HepG2 (cell line): ENCODE results near the gene CABLES1. TPM values are rescaled to one million over a fixed set of nuclear protein-coding genes. Genes with fewer than 3 reads are reported as not detected.

ENCODE experiments used
- ATAC-seq: fragments of 200-7000 bp; cut with Tn5 transposase; 3 replicates; pipeline ENCODE4 v1.9.1; 2020; ENCODE audit warnings: mild to moderate bottlenecking, moderate library complexity
- BruUV-seq: library from RNA; stranded (reverse); fragments of 400-500 nt; replicated peaks from 2 replicates; lab custom pipeline; 2021; lab: Mats Ljungman, UMichigan
- CTCF ChIA-PET: fragments of 300-600 bp; formaldehyde crosslinking; extraction: SDS; loops from one replicate; lab custom pipeline; 2021; ENCODE audit warnings: low total read pairs, inconsistent platforms, low intra/inter-chr PET ratio; lab: Yijun Ruan, JAX
- POLR2A ChIA-PET: fragments of 350-600 bp; sonication (Branson Sonifier 250); formaldehyde crosslinking; loops from one replicate; lab custom pipeline; 2020; ENCODE audit warnings: antibody characterized with exemption, inconsistent platforms; lab: Yijun Ruan, JAX
- DNase-seq: peaks from one replicate; pipeline ENCODE4 v3.0.0-alpha.2; 2015; ENCODE audit warnings: low spot score
- FAIRE-seq: peaks from 3 replicates; lab custom pipeline; 2011; peaks lifted over from hg19 to GRCh38; lab: Jason Lieb, UNC
- H2AFZ ChIP-seq: one replicate; pipeline ENCODE4 v1.6.1; 2011; ENCODE audit warnings: low read length, inconsistent platforms
- H3K27ac ChIP-seq: fragments of 300-600 bp; 3 replicates; pipeline ENCODE4 v1.8.0; 2011; ENCODE audit warnings: mixed run types, mild to moderate bottlenecking, mixed read lengths, low read length, inconsistent platforms; ENCODE audit not compliant: insufficient read depth; ENCODE audit errors: extremely low read length
- H3K27me3 ChIP-seq, 2 experiments: fragments of 200-600 bp in 1 of 2; 2 replicates in 1 of 2; 3 replicates in 1 of 2; pipeline versions ENCODE4 v1.6.0 to v1.8.0; 2011; ENCODE audit warnings: low read length in 2 of 2, mild to moderate bottlenecking in 2 of 2, moderate library complexity in 2 of 2, inconsistent platforms in 1 of 2; ENCODE audit not compliant: insufficient read depth in 2 of 2, control insufficient read depth in 1 of 2
- H3K36me3 ChIP-seq, 2 experiments: fragments of 200-600 bp in 1 of 2; replicated peaks in 1 of 2; 2 replicates in 1 of 2; 3 replicates in 1 of 2; pipeline versions ENCODE4 v1.5.1 to v1.8.0; 2011; ENCODE audit warnings: low read length in 2 of 2, inconsistent platforms in 1 of 2; ENCODE audit not compliant: insufficient read depth in 2 of 2, control insufficient read depth in 1 of 2
- H3K4me1 ChIP-seq: 2 replicates; pipeline ENCODE4 v1.5.1; 2012; ENCODE audit warnings: low read length, inconsistent platforms; ENCODE audit not compliant: insufficient read depth
- H3K4me2 ChIP-seq: 2 replicates; pipeline ENCODE4 v1.6.0; 2011; ENCODE audit warnings: low read depth, low read length, inconsistent platforms
- H3K4me3 ChIP-seq, 3 experiments: fragments of 200-600 bp in 1 of 3; sonication (generic), shearing (Covaris generic) in 1 of 3; replicated peaks in 1 of 3; 2 replicates each; pipeline ENCODE4 v1.5.1; 2011 to 2016; ENCODE audit warnings: low read length in 3 of 3, inconsistent platforms in 2 of 3, low read depth in 2 of 3, mild to moderate bottlenecking in 2 of 3, control low read depth in 1 of 3, mixed read lengths in 1 of 3; ENCODE audit not compliant: insufficient read depth in 1 of 3
- H3K79me2 ChIP-seq: one replicate; pipeline ENCODE4 v1.6.1; 2011; ENCODE audit warnings: low read length, inconsistent platforms; ENCODE audit not compliant: insufficient read depth
- H3K9ac ChIP-seq: 2 replicates; pipeline ENCODE4 v1.6.0; 2011; ENCODE audit warnings: mild to moderate bottlenecking, low read depth, low read length, inconsistent platforms; ENCODE audit not compliant: insufficient read depth
- H3K9me3 ChIP-seq: 2 replicates; pipeline ENCODE4 v1.5.1; 2012; ENCODE audit warnings: mild to moderate bottlenecking, low read length
- H4K20me1 ChIP-seq: 2 replicates; pipeline ENCODE4 v1.6.0; 2011; ENCODE audit warnings: inconsistent platforms, mild to moderate bottlenecking, low read length, moderate library complexity; ENCODE audit not compliant: insufficient read depth
- ATF2 ChIP-seq: sonication (generic); formaldehyde crosslinking; IDR thresholded peaks from 2 replicates; pipeline ENCODE4 v1.4.0; 2020; ENCODE audit warnings: missing genetic modification reagents
- LCORL ChIP-seq, 2 experiments: fragments of 450-650 bp in 1 of 2; sonication (generic) in 1 of 2; formaldehyde crosslinking in 1 of 2; IDR thresholded peaks; 2 replicates each; pipeline versions ENCODE4 v1.5.0 to v1.6.1; 2017 to 2020; ENCODE audit warnings: antibody characterized with exemption in 1 of 2, missing genetic modification reagents in 1 of 2
- NR2F6 ChIP-seq, 2 experiments: IDR thresholded peaks; 2 replicates each; pipeline ENCODE4 v1.6.1; 2016; ENCODE audit warnings: antibody characterized with exemption in 1 of 2, mild to moderate bottlenecking in 1 of 2
- PAXIP1 ChIP-seq: sonication (generic); formaldehyde crosslinking; conservative IDR thresholded peaks from 2 replicates; pipeline ENCODE4 v1.4.0; 2020; ENCODE audit warnings: mild to moderate bottlenecking, missing genetic modification reagents, moderate library complexity
- PPARG ChIP-seq: conservative IDR thresholded peaks from 2 replicates; pipeline ENCODE4 v1.6.1; 2016; ENCODE audit warnings: missing biosample characterization, missing genetic modification reagents
- SALL1 ChIP-seq: sonication (generic); formaldehyde crosslinking; IDR thresholded peaks from 2 replicates; pipeline ENCODE4 v1.8.0; 2022; ENCODE audit warnings: mild to moderate bottlenecking, missing genetic modification reagents
- ZBTB33 ChIP-seq: sonication (generic); formaldehyde crosslinking; IDR thresholded peaks from 2 replicates; pipeline ENCODE4 v1.4.0; 2020; ENCODE audit warnings: missing genetic modification reagents
- ZBTB38 ChIP-seq: sonication (generic); formaldehyde crosslinking; IDR thresholded peaks from 2 replicates; pipeline ENCODE4 v1.5.1; 2020; ENCODE audit warnings: mild to moderate bottlenecking, missing genetic modification reagents
- ZNF263 ChIP-seq: sonication (generic); formaldehyde crosslinking; IDR thresholded peaks from 2 replicates; pipeline ENCODE4 v1.4.0; 2020; ENCODE audit warnings: missing genetic modification reagents
- ZNF687 ChIP-seq: sonication (generic); formaldehyde crosslinking; IDR thresholded peaks from 2 replicates; pipeline ENCODE4 v1.5.1; 2020; ENCODE audit warnings: mild to moderate bottlenecking, missing genetic modification reagents, moderate library complexity
- WGBS: methylation state at CpG from one replicate; pipeline ENCODE4 v1.1.6; 2017; ENCODE audit warnings: low lambda C conversion rate; 5-methylcytosine and 5-hydroxymethylcytosine counted together
- in situ Hi-C: cut with HindIII; loops from 2 replicates; pipeline ENCODE4 v1.10.0; 2017; ENCODE audit warnings: low pct_unique_long_range_greater_than_20kb; ENCODE audit not compliant: extremely low pct_ligation_motif_present
- intact Hi-C: fragments of 100-400 bp; cut with micrococcal nuclease; formaldehyde crosslinking; loops from one replicate; pipeline ENCODE4 v1.10.0; 2022; ENCODE audit not compliant: unreplicated experiment
- polyA plus RNA-seq, 8 experiments: library from polyadenylated mRNA; depleted of rRNA in 3 of 8; stranded (reverse) in 7 of 8; unstranded in 1 of 8; fragments of >200 nt; fragmentation: Illumina TruSeq in 4 of 8; extraction: Trizol in 4 of 8; gene quantifications; 2 replicates each; pipeline versions ENCODE4 v1.2.1 to v1.2.3, GENCODE V29; 2011 to 2016; ENCODE audit warnings: low read depth in 4 of 8, missing spikeins in 1 of 8, mixed read lengths in 1 of 8; ENCODE audit not compliant: insufficient read depth in 1 of 8
- total RNA-seq, 5 experiments: library from RNA; depleted of rRNA; stranded (reverse); fragments of >200 nt; fragmentation: Illumina TruSeq; extraction: Trizol; gene quantifications; 2 replicates each; pipeline ENCODE4 v1.2.3, GENCODE V29; 2016; ENCODE audit warnings: low read depth in 1 of 5

CABLES1 gene
- total and polyA plus RNA-seq, 2 of the 13 experiments (the other 11 are each of a cell fraction or from before 2014, with no cell fraction given), result 14.7 to 25.8 TPM

GRCh38 chr18:23189768-23190661, 54.7 kb downstream of the CABLES1 start:
- H3K79me2 ChIP-seq, result peaks cover 8% of the 10 kb centered on the region
- DNase-seq (peak; percentile 35), FAIRE-seq (no peak), ATAC-seq (peak; percentile 85)
- no peak overlapping the region for H3K4me3 ChIP-seq
- H3K36me3 ChIP-seq, result peaks cover 8 to 40% of the 10 kb centered on the region in 2 experiments; a peak in 4 of 5 replicates
- in situ Hi-C loops, result no loop called here
- H3K27me3 ChIP-seq, result no peaks in the 10 kb centered on the region
- H3K9ac ChIP-seq, result no peak overlapping the region
- ChIA-PET CTCF (no interaction called here), POLR2A (interaction anchor here (1.3 to 1.5 kb wide), 2 partner anchors 49 to 56 kb away, joined by 3 to 4 read pairs; no protein-coding TSS in a partner anchor)
- BruUV-seq, result no TSS peak
- H3K4me1 ChIP-seq, result peaks cover 30% of the 10 kb centered on the region
- no peaks in the 10 kb centered on the region for H3K9me3 ChIP-seq
- H2AFZ ChIP-seq, result no peak overlapping the region
- H4K20me1 ChIP-seq, result no peaks in the 10 kb centered on the region
- H3K4me2 ChIP-seq, result peak overlapping the region; percentile 35
- intact Hi-C loops, result loop anchor here (5.0 kb wide), 1 partner anchor 58 kb away; no protein-coding TSS in a partner anchor
- WGBS, result 80% methylated on average over 21 of the region's 25 CpGs
- peak overlapping the region; percentile 27 for H3K27ac ChIP-seq
- TF ChIP-seq NR2F6 (IDR thresholded peaks at IDR 0.05), result peak; percentile 41; the same call in 1 of the 2 replicates
- TF ChIP-seq NR2F6 (CRISPR knock-in tag; IDR thresholded peaks at IDR 0.05), result no peak
- TF ChIP-seq ZNF263 (CRISPR knock-in tag), result peak; percentile 80
- TF ChIP-seq PAXIP1 (CRISPR knock-in tag), result 0 out of 2 replicates have a peak, but pooled peaks have one; percentile 15
- TF ChIP-seq ZBTB33 (CRISPR knock-in tag), result 0 out of 2 replicates have a peak, but pooled peaks have one; percentile 33
- peak; percentile 91 for TF ChIP-seq ZBTB38 (CRISPR knock-in tag)
- TF ChIP-seq SALL1 (CRISPR knock-in tag), result peak; percentile 19; the same call in 1 of the 2 replicates
- peak; percentile 68 for TF ChIP-seq ZNF687 (CRISPR knock-in tag)
- no peak for TF ChIP-seq PPARG (CRISPR knock-in tag)
- no peak for TF ChIP-seq LCORL (IDR thresholded peaks at IDR 0.05)
- 0 out of 2 replicates have a peak, but pooled peaks have one; percentile 26 for TF ChIP-seq LCORL (CRISPR knock-in tag; IDR thresholded peaks at IDR 0.05)
- TF ChIP-seq ATF2, result 0 out of 2 replicates have a peak, but pooled peaks have one; percentile 34
